ENCODE measurements around the gene ARID1B. TPM values are rescaled to one million over a fixed set of nuclear protein-coding genes. Genes with fewer than 3 reads are reported as not detected.

The ARID1B gene
- total and polyA plus RNA-seq, 4 donors = 7.0 to 49.0 (median 24.2) TPM

- no peak overlapping the region for H3K9ac ChIP-seq (ENCODE audit: low read depth in 1 of 2, low read length in 2 of 2)
- no peaks in the 10 kb centered on the region for H3K9me3 ChIP-seq (ENCODE audit: control insufficient read depth in 4 of 4, low read length in 3 of 4)
- H3K36me3 ChIP-seq (ENCODE audit: control insufficient read depth in 4 of 4, insufficient read depth in 3 of 4, low read depth in 1 of 4, low read length in 3 of 4) = no peaks in the 10 kb centered on the region
- no peak overlapping the region for H3K27ac ChIP-seq (ENCODE audit: low read depth in 1 of 2, low read length in 2 of 2)
- peaks cover 0 to 5% (median 0%) of the 10 kb centered on the region in 4 donors for H3K4me1 ChIP-seq (ENCODE audit: control insufficient read depth in 4 of 4, insufficient read depth in 4 of 4, low read length in 3 of 4)
- 94% methylated on average over 2 of the region's 2 CpGs for WGBS
- H3K4me3 ChIP-seq (ENCODE audit: low read depth in 1 of 3, low read length in 3 of 3) = no peak overlapping the region
- no peak for TF ChIP-seq SP1 (IDR thresholded peaks at IDR 0.05)
- no peaks in the 10 kb centered on the region for H3K27me3 ChIP-seq (ENCODE audit: control insufficient read depth in 4 of 4, insufficient read depth in 4 of 4, low read length in 3 of 4)
- no peak for DNase-seq (ENCODE audit: low spot score)
These were observed 294.9 kb downstream of the ARID1B start for GRCh38 chr6:157072128-157072527.

- TF ChIP-seq SP1 (IDR thresholded peaks at IDR 0.05) (no peak), GABPA (IDR thresholded peaks at IDR 0.05 in 1 of 2, conservative IDR thresholded peaks at IDR 0.05 in 1 of 2) (no peak), RAD21 (IDR thresholded peaks at IDR 0.05) (no peak), YY1 (IDR thresholded peaks at IDR 0.05) (no peak), JUND (IDR thresholded peaks at IDR 0.05) (no peak), FOXA1 (IDR thresholded peaks at IDR 0.05) (no peak), REST (IDR thresholded peaks at IDR 0.05) (no peak), EGR1 (IDR thresholded peaks at IDR 0.05; ENCODE audit: low read depth in 2 of 2) (no peak), HNF4G (IDR thresholded peaks at IDR 0.05) (no peak)
- TF ChIP-seq, protein P1, sequence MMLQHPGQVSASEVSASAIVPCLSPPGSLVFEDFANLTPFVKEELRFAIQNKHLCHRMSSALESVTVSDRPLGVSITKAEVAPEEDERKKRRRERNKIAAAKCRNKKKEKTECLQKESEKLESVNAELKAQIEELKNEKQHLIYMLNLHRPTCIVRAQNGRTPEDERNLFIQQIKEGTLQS (IDR thresholded peaks at IDR 0.05) = no peak
- TF ChIP-seq, protein P2, sequence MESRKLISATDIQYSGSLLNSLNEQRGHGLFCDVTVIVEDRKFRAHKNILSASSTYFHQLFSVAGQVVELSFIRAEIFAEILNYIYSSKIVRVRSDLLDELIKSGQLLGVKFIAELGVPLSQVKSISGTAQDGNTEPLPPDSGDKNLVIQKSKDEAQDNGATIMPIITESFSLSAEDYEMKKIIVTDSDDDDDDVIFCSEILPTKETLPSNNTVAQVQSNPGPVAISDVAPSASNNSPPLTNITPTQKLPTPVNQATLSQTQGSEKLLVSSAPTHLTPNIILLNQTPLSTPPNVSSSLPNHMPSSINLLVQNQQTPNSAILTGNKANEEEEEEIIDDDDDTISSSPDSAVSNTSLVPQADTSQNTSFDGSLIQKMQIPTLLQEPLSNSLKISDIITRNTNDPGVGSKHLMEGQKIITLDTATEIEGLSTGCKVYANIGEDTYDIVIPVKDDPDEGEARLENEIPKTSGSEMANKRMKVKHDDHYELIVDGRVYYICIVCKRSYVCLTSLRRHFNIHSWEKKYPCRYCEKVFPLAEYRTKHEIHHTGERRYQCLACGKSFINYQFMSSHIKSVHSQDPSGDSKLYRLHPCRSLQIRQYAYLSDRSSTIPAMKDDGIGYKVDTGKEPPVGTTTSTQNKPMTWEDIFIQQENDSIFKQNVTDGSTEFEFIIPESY (IDR thresholded peaks at IDR 0.05) = no peak
- peaks cover 0 to 4% (median 0%) of the 10 kb centered on the region in 4 donors for H3K4me1 ChIP-seq (ENCODE audit: control insufficient read depth in 4 of 4, insufficient read depth in 4 of 4, low read length in 3 of 4)
These were observed 296.4 kb downstream of the ARID1B start for GRCh38 chr6:157073596-157073995.

DNA sequence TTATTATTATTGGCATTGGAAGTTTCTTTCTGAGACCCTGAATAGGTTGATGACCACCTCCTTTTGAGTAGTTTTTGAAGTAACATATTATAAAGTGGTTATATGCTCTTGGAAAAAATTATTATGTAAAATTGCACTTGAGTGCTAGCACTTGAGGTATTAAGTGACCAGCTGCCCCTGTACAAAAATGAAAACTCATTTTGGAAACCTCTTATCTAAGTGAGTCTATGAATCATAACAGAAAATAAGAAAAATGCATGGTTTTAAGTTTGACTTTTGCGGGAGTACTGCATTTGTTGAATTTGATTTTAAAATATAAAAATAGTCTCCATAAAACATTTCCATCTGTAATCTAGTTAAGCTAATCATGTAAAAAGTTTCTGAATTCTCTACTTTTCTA is 297.8 kb downstream of the ARID1B start:
- H3K4me1 ChIP-seq (ENCODE audit: control insufficient read depth in 4 of 4, insufficient read depth in 4 of 4, low read length in 3 of 4) = peaks cover 0 to 2% (median 0%) of the 10 kb centered on the region in 4 donors

More at GRCh38 chr6:157073596-157073995, 296.4 kb downstream of the ARID1B start:
- DNase-seq (ENCODE audit: low spot score) = no peak
- no peak overlapping the region for H3K27ac ChIP-seq (ENCODE audit: low read depth in 1 of 2, low read length in 2 of 2)
- no peaks in the 10 kb centered on the region for H3K27me3 ChIP-seq (ENCODE audit: control insufficient read depth in 4 of 4, insufficient read depth in 4 of 4, low read length in 3 of 4)
- no peak overlapping the region for H3K9ac ChIP-seq (ENCODE audit: low read depth in 1 of 2, low read length in 2 of 2)
- H3K36me3 ChIP-seq (ENCODE audit: control insufficient read depth in 4 of 4, insufficient read depth in 3 of 4, low read depth in 1 of 4, low read length in 3 of 4) = no peaks in the 10 kb centered on the region
- 88% methylated on average over 4 of the region's 4 CpGs for WGBS
- H3K9me3 ChIP-seq (ENCODE audit: control insufficient read depth in 4 of 4, low read length in 3 of 4) = no peaks in the 10 kb centered on the region
- no peak overlapping the region for H3K4me3 ChIP-seq (ENCODE audit: low read depth in 1 of 3, low read length in 3 of 3)

More for the DNA sequence above, 297.8 kb downstream of the ARID1B start:
- H3K9ac ChIP-seq (ENCODE audit: low read depth in 1 of 2, low read length in 2 of 2) = no peak overlapping the region
- no peak overlapping the region for H3K27ac ChIP-seq (ENCODE audit: low read depth in 1 of 2, low read length in 2 of 2)
- DNase-seq (ENCODE audit: low spot score) = no peak
- no peaks in the 10 kb centered on the region for H3K36me3 ChIP-seq (ENCODE audit: control insufficient read depth in 4 of 4, insufficient read depth in 3 of 4, low read depth in 1 of 4, low read length in 3 of 4)
- H3K9me3 ChIP-seq (ENCODE audit: control insufficient read depth in 4 of 4, low read length in 3 of 4) = no peaks in the 10 kb centered on the region
- WGBS = 92% methylated on average over 1 of the region's 1 CpG
- TF ChIP-seq NR2F2 (IDR thresholded peaks at IDR 0.05) (no peak), EGR1 (IDR thresholded peaks at IDR 0.05; ENCODE audit: low read depth in 2 of 2) (no peak), TAF1 (conservative IDR thresholded peaks at IDR 0.05) (no peak), CTCF (IDR thresholded peaks at IDR 0.05; ENCODE audit: low read depth, low read length, missing input control) (no peak), MAX (IDR thresholded peaks at IDR 0.05) (no peak), YY1 (IDR thresholded peaks at IDR 0.05) (no peak), HNF4A (conservative IDR thresholded peaks at IDR 0.05) (no peak), SP1 (IDR thresholded peaks at IDR 0.05) (no peak), HNF4G (IDR thresholded peaks at IDR 0.05) (no peak), REST (IDR thresholded peaks at IDR 0.05) (no peak), JUND (IDR thresholded peaks at IDR 0.05) (no peak)
- TF ChIP-seq, protein P1 (IDR thresholded peaks at IDR 0.05) = no peak
- H3K4me3 ChIP-seq (ENCODE audit: low read depth in 1 of 3, low read length in 3 of 3) = no peak overlapping the region
- H3K27me3 ChIP-seq (ENCODE audit: control insufficient read depth in 4 of 4, insufficient read depth in 4 of 4, low read length in 3 of 4) = no peaks in the 10 kb centered on the region

Measured in liver (tissue), 9 donors.